Mesodermal cell (in vitro differentiated cells): ENCODE results near the gene FAM120A. TPM values are rescaled to one million over a fixed set of nuclear protein-coding genes. Genes with fewer than 3 reads are reported as not detected.

ENCODE experiments used
- H3K27ac ChIP-seq: 2 replicates; pipeline ENCODE4 v1.7.0; 2013; ENCODE audit warnings: mild to moderate bottlenecking, low read depth, low read length, moderate library complexity; ENCODE audit not compliant: severe bottlenecking
- H3K36me3 ChIP-seq: 2 replicates; pipeline ENCODE4 v1.7.1; 2013; ENCODE audit warnings: mild to moderate bottlenecking, low read length, moderate library complexity; ENCODE audit not compliant: control insufficient read depth, insufficient read depth
- H3K4me1 ChIP-seq: one replicate; pipeline ENCODE4 v1.7.1; 2013; ENCODE audit warnings: mild to moderate bottlenecking, low read length; ENCODE audit not compliant: insufficient read depth, control insufficient read depth, poor library complexity, severe bottlenecking
- H3K4me3 ChIP-seq: 2 replicates; pipeline ENCODE4 v1.7.0; 2013; ENCODE audit warnings: low read length, control low read depth, mild to moderate bottlenecking; ENCODE audit not compliant: insufficient read depth, poor library complexity, severe bottlenecking; ENCODE audit errors: extremely low read depth
- H3K9me3 ChIP-seq: 2 replicates; pipeline ENCODE4 v1.7.1; 2013; ENCODE audit warnings: mild to moderate bottlenecking, low read length, moderate library complexity; ENCODE audit not compliant: control insufficient read depth
- WGBS, 2 experiments: methylation state at CpG; one replicate each; pipeline ENCODE4 v1.1.5; 2013; ENCODE audit warnings: missing lambda C conversion rate in 2 of 2; ENCODE audit not compliant: insufficient coverage in 2 of 2; 5-methylcytosine and 5-hydroxymethylcytosine counted together
- polyA plus RNA-seq, 2 experiments: library from polyadenylated mRNA; stranded (reverse); fragments of 50-300 nt; gene quantifications; one replicate each; pipeline ENCODE4 v1.2.3, GENCODE V29; 2013

FAM120A gene
- polyA plus RNA-seq (2013, experiment 1 of 2) = 34.1 TPM
- polyA plus RNA-seq (2013, experiment 2 of 2) = 33.5 TPM

GRCh38 chr9:93450945-93451815 lies at the start of gene FAM120A:
TSS of gene FAM120A (plus strand) at chr9:93451685. CDS start at chr9:93451916, 231 bp downstream.
- peaks cover 48% of the 10 kb centered on the region for H3K36me3 ChIP-seq
- WGBS, 2 experiments = 0% methylated on average over 54 to 77 of the region's 100 CpGs
- peak within 1 kb of the TSS; percentile 92 for H3K27ac ChIP-seq
- peak within 1 kb of the TSS; percentile 88 for H3K4me3 ChIP-seq
- H3K4me1 ChIP-seq = peaks cover 13% of the 10 kb centered on the region
- H3K9me3 ChIP-seq = no peaks in the 10 kb centered on the region

- Histone ChIP-seq H3K4me1 (no peaks in the 10 kb centered on the region), H3K36me3 (no peaks in the 10 kb centered on the region), H3K4me3 (no peak overlapping the region), H3K9me3 (no peaks in the 10 kb centered on the region), H3K27ac (no peak overlapping the region)
- 92 to 97% methylated on average over 3 to 4 of the region's 5 CpGs for WGBS, 2 experiments
These were observed 45.1 kb upstream of the FAM120A start for GRCh38 chr9:93406371-93406770.

- Histone ChIP-seq H3K4me3 (no peak overlapping the region), H3K36me3 (no peaks in the 10 kb centered on the region), H3K27ac (no peak overlapping the region), H3K9me3 (no peaks in the 10 kb centered on the region), H3K4me1 (no peaks in the 10 kb centered on the region)
These were observed 38.0 kb upstream of the FAM120A start for GRCh38 chr9:93413530-93413929.

- WGBS, 2 experiments = no CpG with 5 or more reads among the region's 2 CpGs
- Histone ChIP-seq H3K9me3 (no peaks in the 10 kb centered on the region), H3K27ac (no peak overlapping the region)
These were observed 36.3 kb upstream of the FAM120A start for GRCh38 chr9:93415176-93415690.

GRCh38 chr9:93416530-93417235 lies 34.8 kb upstream of the FAM120A start:
- no peaks in the 10 kb centered on the region for H3K9me3 ChIP-seq
- H3K27ac ChIP-seq = no peak overlapping the region
- no peaks in the 10 kb centered on the region for H3K4me1 ChIP-seq
- H3K36me3 ChIP-seq = no peaks in the 10 kb centered on the region
- no peak overlapping the region for H3K4me3 ChIP-seq
- 83 to 90% methylated on average over 6 to 8 of the region's 8 CpGs for WGBS, 2 experiments

More at GRCh38 chr9:93415176-93415690, 36.3 kb upstream of the FAM120A start:
- Histone ChIP-seq H3K4me3 (no peak overlapping the region), H3K4me1 (no peaks in the 10 kb centered on the region), H3K36me3 (no peaks in the 10 kb centered on the region)

GRCh38 chr9:93417538-93417937 lies 33.9 kb upstream of the FAM120A start:
- Histone ChIP-seq H3K36me3 (no peaks in the 10 kb centered on the region), H3K4me3 (no peak overlapping the region), H3K9me3 (no peaks in the 10 kb centered on the region), H3K27ac (no peak overlapping the region), H3K4me1 (no peaks in the 10 kb centered on the region)
- no CpG with 5 or more reads among the region's 1 CpG for WGBS, 2 experiments

GRCh38 chr9:93419023-93419422 lies 32.5 kb upstream of the FAM120A start:
- Histone ChIP-seq H3K4me1 (no peaks in the 10 kb centered on the region), H3K36me3 (no peaks in the 10 kb centered on the region), H3K9me3 (no peaks in the 10 kb centered on the region), H3K27ac (no peak overlapping the region), H3K4me3 (no peak overlapping the region)
- WGBS, 2 experiments = no CpG with 5 or more reads among the region's 1 CpG

- Histone ChIP-seq H3K4me3 (no peak overlapping the region), H3K9me3 (no peaks in the 10 kb centered on the region), H3K36me3 (no peaks in the 10 kb centered on the region), H3K4me1 (no peaks in the 10 kb centered on the region), H3K27ac (no peak overlapping the region)
- WGBS, 2 experiments = 93 to 99% methylated on average over 8 to 9 of the region's 10 CpGs
These were observed 28.4 kb upstream of the FAM120A start for GRCh38 chr9:93422977-93423616.

GRCh38 chr9:93427655-93428379 lies 23.7 kb upstream of the FAM120A start:
- Histone ChIP-seq H3K36me3 (no peaks in the 10 kb centered on the region), H3K4me3 (no peak overlapping the region), H3K27ac (no peak overlapping the region), H3K9me3 (no peaks in the 10 kb centered on the region), H3K4me1 (peaks cover 7% of the 10 kb centered on the region)
- WGBS, 2 experiments = 40 to 82% methylated on average over 1 to 3 of the region's 5 CpGs

- WGBS, 2 experiments = 90 to 94% methylated on average over 3 to 4 of the region's 5 CpGs
- no peak overlapping the region for H3K4me3 ChIP-seq
- no peaks in the 10 kb centered on the region for H3K36me3 ChIP-seq
- H3K27ac ChIP-seq = no peak overlapping the region
- peaks cover 7% of the 10 kb centered on the region for H3K4me1 ChIP-seq
- H3K9me3 ChIP-seq = peaks cover 3% of the 10 kb centered on the region
These were observed 19.9 kb upstream of the FAM120A start for GRCh38 chr9:93431539-93432105.
